Uterus (tissue), 4 donors: ENCODE measurements around the gene TRAPPC12. TPM values are rescaled to one million over a fixed set of nuclear protein-coding genes. Genes with fewer than 3 reads are reported as not detected.
A peak's percentile ranks its signal among the peaks of the same experiment; 100 is the strongest.

Experiments used
- DNase-seq, 2 donors: peaks; one replicate each; pipeline ENCODE4 v3.0.0-alpha.2; 2019 to 2020
- H3K27ac ChIP-seq, 2 donors: fragments of 200-600 bp; sonication (generic); 1 replicate in 1 of 2; 2 replicates in 1 of 2; pipeline ENCODE4 v1.5.1; 2016 to 2018
- H3K27me3 ChIP-seq, 2 donors: fragments of 200-600 bp; sonication (generic); one replicate each; pipeline ENCODE4 v1.5.1; 2018 to 2019; ENCODE audit warnings: control low read depth in 1 of 2
- H3K36me3 ChIP-seq, 2 donors: fragments of 200-600 bp; sonication (generic); one replicate each; pipeline ENCODE4 v1.5.1; 2019; ENCODE audit warnings: control low read depth in 1 of 2
- H3K4me1 ChIP-seq, 2 donors: fragments of 200-600 bp; sonication (generic); one replicate each; pipeline ENCODE4 v1.5.1; 2018 to 2019; ENCODE audit warnings: control low read depth in 1 of 2
- H3K4me3 ChIP-seq, 2 donors: fragments of 200-600 bp; sonication (generic); 1 replicate in 1 of 2; 2 replicates in 1 of 2; pipeline ENCODE4 v1.5.1; 2018 to 2019; ENCODE audit warnings: mild to moderate bottlenecking in 1 of 2
- H3K9me3 ChIP-seq, 2 donors: fragments of 200-600 bp; sonication (generic); one replicate each; pipeline ENCODE4 v1.5.1; 2019; ENCODE audit warnings: control low read depth in 1 of 2
- POLR2A ChIP-seq, 2 donors: fragments of 450-650 bp; IDR thresholded peaks; one replicate each; pipeline ENCODE4 v1.6.1; 2016; ENCODE audit warnings: antibody characterized with exemption in 2 of 2, mild to moderate bottlenecking in 1 of 2, moderate library complexity in 1 of 2
- intact Hi-C: fragments of 100-400 bp; cut with DNase I; formaldehyde crosslinking; loops from one replicate; pipeline ENCODE4 v1.15.1; 2023; ENCODE audit warnings: low total_unique reads
- total RNA-seq, 4 donors: library from RNA; depleted of rRNA in 3 of 4; stranded (reverse); fragments of >200 nt in 3 of 4; gene quantifications; one replicate each; pipeline versions ENCODE4 v1.1.0 to v1.2.4, GENCODE V29; 2014 to 2023
- TF ChIP-seq, protein P1 (sequence below), 4 experiments: fragments of 200-600 bp in 2 of 4; fragments of 450-650 bp in 2 of 4; sonication (generic) in 2 of 4; IDR thresholded peaks; one replicate each; pipeline ENCODE4 v1.5.1; 2016 to 2019; ENCODE audit warnings: antibody characterized with exemption in 4 of 4, mild to moderate bottlenecking in 2 of 4, moderate library complexity in 1 of 4
- donor health status: DM: yes; HTN: yes; CAD: no.

Gene TRAPPC12
- total RNA-seq, 4 donors from 2014 or later = 15.6 to 149 (median 66.5) TPM

DNA sequence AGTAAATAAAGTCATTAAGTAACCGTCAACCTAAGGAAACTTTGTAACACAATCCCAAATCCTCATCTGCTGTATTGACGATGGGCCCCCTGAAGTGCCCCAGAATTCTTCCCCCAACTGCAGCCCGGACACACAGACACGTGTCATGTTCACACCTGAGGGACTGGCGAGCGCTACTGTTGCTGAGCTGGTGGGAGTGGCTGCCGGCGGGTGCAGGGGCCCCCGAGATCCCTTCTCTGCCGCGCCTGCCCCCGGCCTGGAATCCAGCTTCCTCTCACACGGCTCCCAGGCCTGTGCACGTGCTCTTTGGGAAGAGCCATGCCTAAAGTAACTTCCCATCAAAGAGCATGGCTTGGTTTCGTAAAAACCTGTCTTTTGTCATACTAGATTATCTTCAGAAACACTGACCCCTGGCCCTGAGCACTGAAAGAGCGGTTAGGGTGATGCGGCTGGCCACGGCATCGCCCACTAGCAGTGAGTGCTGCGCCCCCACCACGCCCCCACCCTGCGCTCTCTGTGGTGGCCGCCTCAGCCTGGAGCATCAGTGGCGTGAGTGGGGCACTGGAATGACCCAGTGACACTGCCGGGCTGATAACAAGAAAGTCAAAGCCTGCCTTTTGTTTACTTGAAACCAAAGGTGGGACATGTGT lies 83.8 kb downstream of the TRAPPC12 start:
- no peaks in the 10 kb centered on the region for H3K36me3 ChIP-seq
- no peaks in the 10 kb centered on the region for H3K9me3 ChIP-seq
- peak; percentile 6 to 13 for DNase-seq
- no peak overlapping the region for H3K27ac ChIP-seq
- H3K27me3 ChIP-seq = no peaks in the 10 kb centered on the region
- intact Hi-C loops = no loop called here
- no peak overlapping the region for H3K4me3 ChIP-seq
- no peaks in the 10 kb centered on the region for H3K4me1 ChIP-seq
- TF ChIP-seq, protein P1, sequence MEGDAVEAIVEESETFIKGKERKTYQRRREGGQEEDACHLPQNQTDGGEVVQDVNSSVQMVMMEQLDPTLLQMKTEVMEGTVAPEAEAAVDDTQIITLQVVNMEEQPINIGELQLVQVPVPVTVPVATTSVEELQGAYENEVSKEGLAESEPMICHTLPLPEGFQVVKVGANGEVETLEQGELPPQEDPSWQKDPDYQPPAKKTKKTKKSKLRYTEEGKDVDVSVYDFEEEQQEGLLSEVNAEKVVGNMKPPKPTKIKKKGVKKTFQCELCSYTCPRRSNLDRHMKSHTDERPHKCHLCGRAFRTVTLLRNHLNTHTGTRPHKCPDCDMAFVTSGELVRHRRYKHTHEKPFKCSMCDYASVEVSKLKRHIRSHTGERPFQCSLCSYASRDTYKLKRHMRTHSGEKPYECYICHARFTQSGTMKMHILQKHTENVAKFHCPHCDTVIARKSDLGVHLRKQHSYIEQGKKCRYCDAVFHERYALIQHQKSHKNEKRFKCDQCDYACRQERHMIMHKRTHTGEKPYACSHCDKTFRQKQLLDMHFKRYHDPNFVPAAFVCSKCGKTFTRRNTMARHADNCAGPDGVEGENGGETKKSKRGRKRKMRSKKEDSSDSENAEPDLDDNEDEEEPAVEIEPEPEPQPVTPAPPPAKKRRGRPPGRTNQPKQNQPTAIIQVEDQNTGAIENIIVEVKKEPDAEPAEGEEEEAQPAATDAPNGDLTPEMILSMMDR (IDR thresholded peaks at IDR 0.05) = no peak
- TF ChIP-seq POLR2A (IDR thresholded peaks at IDR 0.05) = no peak

DNA sequence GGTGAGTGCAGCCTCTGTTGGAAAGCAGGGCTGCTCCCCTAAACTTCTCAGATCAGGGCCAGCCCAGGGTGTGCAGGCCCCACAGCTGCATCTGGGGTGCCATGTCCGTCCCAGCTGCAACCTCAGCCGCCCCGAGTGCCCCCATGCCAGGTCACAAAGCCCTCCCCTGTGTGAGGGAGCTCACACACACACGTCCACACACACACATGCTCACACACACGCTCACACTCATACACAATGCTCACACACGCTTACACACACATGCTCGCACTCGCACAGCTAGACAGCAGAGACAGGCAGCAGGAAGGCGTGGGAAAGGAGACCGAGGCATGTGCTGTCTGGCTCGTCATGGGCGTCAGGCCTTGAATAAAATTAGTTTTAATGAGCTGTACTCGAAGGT lies 84.5 kb downstream of the TRAPPC12 start:
- intact Hi-C loops = no loop called here
- no peak for DNase-seq
- TF ChIP-seq, protein P1 (IDR thresholded peaks at IDR 0.05) = no peak
- TF ChIP-seq POLR2A (IDR thresholded peaks at IDR 0.05) = no peak
- no peaks in the 10 kb centered on the region for H3K4me1 ChIP-seq
- no peak overlapping the region for H3K27ac ChIP-seq
- H3K4me3 ChIP-seq = no peak overlapping the region
- no peaks in the 10 kb centered on the region for H3K27me3 ChIP-seq
- no peaks in the 10 kb centered on the region for H3K9me3 ChIP-seq
- H3K36me3 ChIP-seq = no peaks in the 10 kb centered on the region

DNA sequence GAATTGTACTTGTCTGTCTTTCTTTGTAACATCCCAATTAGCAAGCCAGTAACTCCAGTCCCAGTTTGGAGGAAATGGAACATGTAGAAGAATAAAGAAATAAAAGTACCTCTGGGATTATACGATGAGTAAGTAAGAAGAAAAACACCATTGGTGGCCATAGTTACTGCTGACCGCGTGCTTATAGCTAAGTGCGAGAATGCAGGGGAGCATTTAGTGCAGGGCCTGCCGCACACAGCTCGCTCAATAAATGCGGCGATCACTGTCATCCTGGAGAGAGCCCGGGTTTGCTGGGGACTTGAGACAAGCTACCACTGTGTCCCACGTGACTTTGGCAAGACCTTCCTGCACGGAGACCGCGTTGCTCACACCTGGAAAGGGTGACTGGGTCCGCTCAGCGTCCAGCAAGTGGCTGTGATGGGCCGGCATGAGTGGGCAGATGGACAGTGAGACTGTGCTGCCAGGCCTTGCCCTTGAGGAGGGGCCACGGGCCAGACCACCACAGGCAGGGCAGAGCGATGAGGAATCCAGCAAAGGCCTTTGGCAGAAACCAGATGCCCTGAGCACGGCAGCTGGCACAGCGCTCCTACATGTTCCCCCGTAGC lies 85.0 kb downstream of the TRAPPC12 start:
- peak; percentile 13 to 14 for DNase-seq
- no peaks in the 10 kb centered on the region for H3K36me3 ChIP-seq

GRCh38 chr2:3465328-3465727 lies 85.8 kb downstream of the TRAPPC12 start:
- intact Hi-C loops = no loop called here
- H3K27me3 ChIP-seq = no peaks in the 10 kb centered on the region
- no peak for TF ChIP-seq POLR2A (IDR thresholded peaks at IDR 0.05)
- TF ChIP-seq, protein P1 (IDR thresholded peaks at IDR 0.05) = no peak
- peak overlapping the region in 1 of 2 donors; percentile 61 for H3K27ac ChIP-seq
- H3K9me3 ChIP-seq = no peaks in the 10 kb centered on the region
- no peaks in the 10 kb centered on the region for H3K36me3 ChIP-seq
- peaks cover 7 to 8% of the 10 kb centered on the region in 2 donors for H3K4me1 ChIP-seq
- peak in 1 of 2 donors; percentile 15 for DNase-seq
- no peak overlapping the region for H3K4me3 ChIP-seq

More for the DNA sequence above, 85.0 kb downstream of the TRAPPC12 start:
- Histone ChIP-seq H3K4me1 (peaks cover 2% of the 10 kb centered on the region in 2 donors), H3K4me3 (no peak overlapping the region), H3K27me3 (no peaks in the 10 kb centered on the region), H3K27ac (peak overlapping the region in 1 of 2 donors; percentile 61), H3K9me3 (no peaks in the 10 kb centered on the region)
- TF ChIP-seq POLR2A (IDR thresholded peaks at IDR 0.05) = no peak
- TF ChIP-seq, protein P1 (IDR thresholded peaks at IDR 0.05) = no peak
- intact Hi-C loops = no loop called here

GRCh38 chr2:3465844-3466481 lies 86.5 kb downstream of the TRAPPC12 start:
- TF ChIP-seq, protein P1 (IDR thresholded peaks at IDR 0.05) = no peak
- TF ChIP-seq POLR2A (IDR thresholded peaks at IDR 0.05) = no peak
- Histone ChIP-seq H3K4me1 (peaks cover 7 to 8% of the 10 kb centered on the region in 2 donors), H3K27ac (peak overlapping the region in 1 of 2 donors; percentile 61), H3K4me3 (no peak overlapping the region), H3K27me3 (no peaks in the 10 kb centered on the region), H3K36me3 (no peaks in the 10 kb centered on the region), H3K9me3 (no peaks in the 10 kb centered on the region)
- no peak for DNase-seq
- intact Hi-C loops = no loop called here
